HEK293T (cell line): ENCODE measurements around the gene GRIK1.

Experiments
- BHLHE40 ChIP-seq: fragments of 450-650 bp; IDR thresholded peaks from 2 replicates; pipeline ENCODE4 v1.6.1; 2016; ENCODE audit warnings: mild to moderate bottlenecking, moderate library complexity, borderline replicate concordance
- ELF4 ChIP-seq: fragments of 450-650 bp; IDR thresholded peaks from 2 replicates; pipeline ENCODE4 v1.6.1; 2017; ENCODE audit warnings: antibody characterized with exemption
- FOXM1 ChIP-seq: fragments of 450-650 bp; IDR thresholded peaks from 2 replicates; pipeline ENCODE4 v1.6.1; 2017; ENCODE audit warnings: mild to moderate bottlenecking, borderline replicate concordance
- HDGF ChIP-seq: fragments of 450-650 bp; IDR thresholded peaks from 2 replicates; pipeline ENCODE4 v1.6.1; 2017; ENCODE audit warnings: antibody characterized with exemption, borderline replicate concordance
- SUZ12 ChIP-seq: fragments of 450-650 bp; IDR thresholded peaks from 2 replicates; pipeline ENCODE4 v1.6.1; 2016; ENCODE audit warnings: mild to moderate bottlenecking
- ZNF384 ChIP-seq: fragments of 450-650 bp; IDR thresholded peaks from 2 replicates; pipeline ENCODE4 v1.6.1; 2016

GRCh38 chr21:29540289-29540688 lies 399.5 kb downstream of the GRIK1 start:
- TF ChIP-seq BHLHE40 (no peak), ELF4 (no peak), ZNF384 (no peak), FOXM1 (no peak), HDGF (no peak), SUZ12 (no peak)
